Loucy (cell line): ENCODE data around the gene OR10H5.
"Not testable (repeated sequence)": the region's sequence is repeated elsewhere in the genome, so short reads cannot be mapped to it uniquely, and the experiment has no call there.

Experiments used
- H2AFZ ChIP-seq: fragments of 200-600 bp; sonication (generic); 2 replicates; pipeline ENCODE4 v1.6.0; 2016; ENCODE audit warnings: antibody characterized with exemption, mild to moderate bottlenecking, low read length, moderate library complexity
- H3F3A ChIP-seq: fragments of 200-600 bp; 2 replicates; pipeline ENCODE4 v1.6.0; 2016; ENCODE audit warnings: antibody characterized with exemption, low read depth, mild to moderate bottlenecking
- H3K27me3 ChIP-seq: fragments of 200-600 bp; sonication (generic); 2 replicates; pipeline ENCODE4 v1.6.1; 2014; ENCODE audit warnings: low read length, mild to moderate bottlenecking; ENCODE audit not compliant: insufficient read depth, poor library complexity, severe bottlenecking
- H3K36me3 ChIP-seq: fragments of 200-600 bp; sonication (generic); 2 replicates; pipeline ENCODE4 v1.6.1; 2016; ENCODE audit warnings: low read length; ENCODE audit not compliant: insufficient read depth
- H3K4me1 ChIP-seq: fragments of 200-600 bp; sonication (generic); 2 replicates; pipeline ENCODE4 v1.5.1; 2014; ENCODE audit warnings: low read length, mild to moderate bottlenecking; ENCODE audit not compliant: insufficient read depth, poor library complexity, severe bottlenecking
- H3K4me2 ChIP-seq: fragments of 200-600 bp; sonication (generic); 2 replicates; pipeline ENCODE4 v1.6.0; 2014; ENCODE audit warnings: antibody characterized with exemption, low read length, low read depth, mild to moderate bottlenecking; ENCODE audit not compliant: poor library complexity, severe bottlenecking
- H3K4me3 ChIP-seq: fragments of 200-600 bp; sonication (generic); 2 replicates; pipeline ENCODE4 v1.5.1; 2014; ENCODE audit warnings: low read length, mild to moderate bottlenecking, mixed read lengths; ENCODE audit not compliant: poor library complexity, severe bottlenecking
- H3K79me2 ChIP-seq: fragments of 200-600 bp; sonication (generic); 2 replicates; pipeline ENCODE4 v1.6.1; 2014; ENCODE audit warnings: low read length; ENCODE audit not compliant: insufficient read depth
- H3K9ac ChIP-seq: fragments of 200-600 bp; sonication (generic); 2 replicates; pipeline ENCODE4 v1.6.0; 2014; ENCODE audit warnings: mild to moderate bottlenecking, low read depth, low read length, moderate library complexity; ENCODE audit not compliant: poor library complexity, severe bottlenecking
- H3K9me2 ChIP-seq: fragments of 200-600 bp; sonication (generic); replicated peaks from 2 replicates; pipeline ENCODE4 v1.6.1; 2016; ENCODE audit warnings: low read depth, low read length, mixed read lengths
- H3K9me3 ChIP-seq: fragments of 200-600 bp; sonication (generic); 2 replicates; pipeline ENCODE4 v1.6.1; 2014; ENCODE audit warnings: mild to moderate bottlenecking, antibody characterized with exemption, low read length, low read depth; ENCODE audit not compliant: insufficient read depth
- H4K20me1 ChIP-seq: fragments of 200-600 bp; sonication (generic); 2 replicates; pipeline ENCODE4 v1.6.0; 2014; ENCODE audit warnings: antibody characterized with exemption, low read length, mild to moderate bottlenecking; ENCODE audit not compliant: insufficient read depth, poor library complexity, severe bottlenecking
- EZH2phosphoT487 ChIP-seq: fragments of 200-600 bp; IDR thresholded peaks from 2 replicates; pipeline ENCODE4 v1.6.1; 2018; ENCODE audit warnings: antibody characterized with exemption, mild to moderate bottlenecking, moderate library complexity, borderline replicate concordance
- TF ChIP-seq, protein P1 (sequence below): fragments of 200-600 bp; sonication (generic); conservative IDR thresholded peaks from 2 replicates; pipeline ENCODE4 v1.5.1; 2014; ENCODE audit warnings: mild to moderate bottlenecking, antibody characterized with exemption, low read length

Gene OR10H5

DNA sequence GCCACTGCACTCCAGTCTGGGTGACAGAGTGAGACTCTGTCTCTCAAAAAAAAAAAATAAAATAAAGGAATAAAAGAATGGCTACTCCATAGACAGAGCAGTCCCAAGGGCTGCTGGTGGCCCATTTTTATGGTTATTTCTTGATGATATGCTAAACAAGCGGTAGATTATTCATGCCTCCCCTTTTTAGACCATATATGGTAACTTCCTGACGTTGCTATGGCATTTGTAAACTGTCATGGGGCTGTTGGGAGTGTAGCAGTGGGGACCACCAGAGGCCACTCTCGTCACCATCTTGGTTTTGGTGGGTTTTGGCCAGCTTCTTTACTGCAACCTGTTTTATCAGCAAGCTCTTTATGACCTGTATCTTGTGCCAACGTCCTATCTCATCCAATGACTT is 52.4 kb downstream of the OR10H5 start:
- H3K9me3 ChIP-seq, H3K79me2 ChIP-seq, H3K4me3 ChIP-seq, H3K9ac ChIP-seq, H3K27me3 ChIP-seq, H4K20me1 ChIP-seq, H3K9me2 ChIP-seq, H3K36me3 ChIP-seq, H2AFZ ChIP-seq: not testable (repeated sequence)
- H3F3A ChIP-seq = peaks cover 17% of the 10 kb centered on the region; the same call in 1 of the 2 replicates
- peak overlapping the region; percentile 18 for H3K4me2 ChIP-seq
- TF ChIP-seq, protein P1, sequence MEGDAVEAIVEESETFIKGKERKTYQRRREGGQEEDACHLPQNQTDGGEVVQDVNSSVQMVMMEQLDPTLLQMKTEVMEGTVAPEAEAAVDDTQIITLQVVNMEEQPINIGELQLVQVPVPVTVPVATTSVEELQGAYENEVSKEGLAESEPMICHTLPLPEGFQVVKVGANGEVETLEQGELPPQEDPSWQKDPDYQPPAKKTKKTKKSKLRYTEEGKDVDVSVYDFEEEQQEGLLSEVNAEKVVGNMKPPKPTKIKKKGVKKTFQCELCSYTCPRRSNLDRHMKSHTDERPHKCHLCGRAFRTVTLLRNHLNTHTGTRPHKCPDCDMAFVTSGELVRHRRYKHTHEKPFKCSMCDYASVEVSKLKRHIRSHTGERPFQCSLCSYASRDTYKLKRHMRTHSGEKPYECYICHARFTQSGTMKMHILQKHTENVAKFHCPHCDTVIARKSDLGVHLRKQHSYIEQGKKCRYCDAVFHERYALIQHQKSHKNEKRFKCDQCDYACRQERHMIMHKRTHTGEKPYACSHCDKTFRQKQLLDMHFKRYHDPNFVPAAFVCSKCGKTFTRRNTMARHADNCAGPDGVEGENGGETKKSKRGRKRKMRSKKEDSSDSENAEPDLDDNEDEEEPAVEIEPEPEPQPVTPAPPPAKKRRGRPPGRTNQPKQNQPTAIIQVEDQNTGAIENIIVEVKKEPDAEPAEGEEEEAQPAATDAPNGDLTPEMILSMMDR = peak; percentile 45
- peaks cover 72% of the 10 kb centered on the region for H3K4me1 ChIP-seq

DNA sequence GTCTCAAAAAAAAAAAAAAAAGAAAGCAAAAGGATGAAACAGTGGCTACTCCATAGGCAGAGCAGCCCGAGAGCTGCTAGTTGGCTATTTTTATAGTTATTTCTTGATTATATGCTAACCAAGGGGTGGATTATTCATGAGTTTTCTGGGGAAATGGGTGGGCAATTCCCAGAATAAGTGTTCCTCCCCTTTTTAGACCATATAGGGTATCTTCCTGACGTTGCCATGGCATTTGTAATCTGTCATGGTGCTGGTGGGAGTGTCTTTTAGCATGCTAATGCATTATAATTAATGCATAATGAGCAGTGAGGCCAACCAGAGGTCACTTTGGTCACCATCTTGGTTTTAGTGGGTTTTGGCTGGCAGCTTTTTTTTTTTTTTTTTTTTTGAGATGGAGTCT is 53.4 kb downstream of the OR10H5 start:
- Histone ChIP-seq H4K20me1 (no peaks in the 10 kb centered on the region), H2AFZ (no peak overlapping the region), H3K4me3 (no peak overlapping the region), H3F3A (peaks cover 18% of the 10 kb centered on the region; the same call in 1 of the 2 replicates), H3K27me3 (no peaks in the 10 kb centered on the region), H3K9ac (no peak overlapping the region), H3K4me1 (peaks cover 72% of the 10 kb centered on the region), H3K79me2 (peaks cover 8% of the 10 kb centered on the region; the same call in 1 of the 2 replicates), H3K4me2 (no peak overlapping the region), H3K36me3 (no peaks in the 10 kb centered on the region), H3K9me3 (0 out of 2 replicates have a peak, but pooled peaks cover under 1% of the 10 kb centered on the region), H3K9me2 (no peaks in the 10 kb centered on the region)
- TF ChIP-seq, protein P1 = no peak
- TF ChIP-seq EZH2phosphoT487 = no peak

DNA sequence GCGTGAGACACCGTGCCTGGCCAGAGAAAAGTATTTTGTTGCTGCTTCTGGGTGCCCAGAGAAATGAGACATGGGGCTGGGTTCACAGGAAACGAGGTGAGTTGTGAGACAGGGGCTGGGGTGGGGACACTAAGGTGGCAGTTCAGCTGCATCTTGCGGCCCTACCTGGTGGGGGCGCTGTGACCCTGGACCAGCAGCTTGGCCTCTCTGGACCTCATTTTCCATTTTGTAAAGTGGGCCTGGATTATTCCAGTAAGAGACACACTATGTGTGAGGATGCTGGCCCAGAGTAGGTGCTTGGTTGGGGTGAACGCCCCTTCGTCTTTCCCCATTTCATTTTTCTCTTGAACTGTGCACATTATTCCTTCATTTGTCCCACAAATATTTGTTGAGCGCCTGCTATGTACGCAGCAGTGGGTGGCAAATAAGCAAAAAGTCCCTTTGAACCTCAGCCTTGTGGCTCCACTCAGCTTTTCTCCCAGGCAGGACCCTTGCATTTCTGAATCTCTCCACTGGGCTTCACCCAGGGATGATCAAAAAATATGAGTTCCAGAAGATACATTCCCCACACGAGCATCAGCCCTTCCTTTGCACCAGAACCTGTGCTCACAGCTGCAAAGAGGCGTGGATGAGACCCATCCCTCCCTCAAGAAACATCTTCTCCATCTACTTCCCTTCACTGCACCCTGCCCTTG is 54.6 kb downstream of the OR10H5 start:
- peak overlapping the region; percentile 17 for H3K9ac ChIP-seq
- no peaks in the 10 kb centered on the region for H3K9me2 ChIP-seq
- 0 out of 2 replicates have a peak, but pooled peaks cover 12% of the 10 kb centered on the region for H3F3A ChIP-seq
- H3K79me2 ChIP-seq = peaks cover 12% of the 10 kb centered on the region; the same call in 1 of the 2 replicates
- H3K4me2 ChIP-seq = no peak overlapping the region
- no peaks in the 10 kb centered on the region for H4K20me1 ChIP-seq
- H3K27me3 ChIP-seq = no peaks in the 10 kb centered on the region
- H3K36me3 ChIP-seq = no peaks in the 10 kb centered on the region
- no peak overlapping the region for H3K4me3 ChIP-seq
- peaks cover 68% of the 10 kb centered on the region for H3K4me1 ChIP-seq
- H2AFZ ChIP-seq = no peak overlapping the region
- peaks cover 6% of the 10 kb centered on the region; the same call in 1 of the 2 replicates for H3K9me3 ChIP-seq
- TF ChIP-seq, protein P1 = peak; percentile 70
- no peak for TF ChIP-seq EZH2phosphoT487
